Mesothelial cell of epicardium (in vitro differentiated cells): ENCODE measurements around the gene KDM3A. TPM values are rescaled to one million over a fixed set of nuclear protein-coding genes. Genes with fewer than 3 reads are reported as not detected.

Experiments
- DNase-seq, 2 experiments: peaks; one replicate each; pipeline ENCODE4 v3.0.0; 2021; ENCODE audit warnings: low spot score in 2 of 2; ENCODE audit not compliant: unreplicated experiment in 2 of 2
- H3K27ac Mint-ChIP-seq: 2 replicates; pipeline ENCODE4 v1.8.0; 2021; ENCODE audit warnings: mixed read lengths
- H3K27me3 Mint-ChIP-seq: 2 replicates; pipeline ENCODE4 v1.8.0; 2021; ENCODE audit warnings: low read depth, mixed read lengths
- H3K36me3 Mint-ChIP-seq: 2 replicates; pipeline ENCODE4 v1.8.0; 2021; ENCODE audit warnings: mixed read lengths
- H3K4me1 Mint-ChIP-seq: 2 replicates; pipeline ENCODE4 v1.8.0; 2021; ENCODE audit warnings: mixed read lengths
- H3K4me3 Mint-ChIP-seq: 2 replicates; pipeline ENCODE4 v1.8.0; 2021; ENCODE audit warnings: mild to moderate bottlenecking, moderate library complexity, mixed read lengths
- H3K9me3 Mint-ChIP-seq: 2 replicates; pipeline ENCODE4 v1.8.0; 2021; ENCODE audit warnings: mixed read lengths
- CTCF ChIP-seq: fragments of 200-600 bp; sonication (generic); IDR thresholded peaks from one replicate; pipeline ENCODE4 v1.5.0; 2021; ENCODE audit warnings: antibody characterized with exemption; ENCODE audit not compliant: unreplicated experiment
- total RNA-seq: library from RNA; stranded (reverse); gene quantifications from 3 replicates; pipeline ENCODE4 v1.2.1, GENCODE V29; 2021

Gene KDM3A
- total RNA-seq, 1 donor from 2014 or later: 113 TPM

- H3K4me1 Mint-ChIP-seq: no peaks in the 10 kb centered on the region
- no peaks in the 10 kb centered on the region for H3K9me3 Mint-ChIP-seq
- no peak overlapping the region for H3K27ac Mint-ChIP-seq
- H3K36me3 Mint-ChIP-seq: peaks cover 63% of the 10 kb centered on the region
- no peak overlapping the region for H3K4me3 Mint-ChIP-seq
- DNase-seq: no peak
- H3K27me3 Mint-ChIP-seq: no peaks in the 10 kb centered on the region
- TF ChIP-seq CTCF: no peak
Measured at GRCh38 chr2:86477349-86477748, 36.2 kb downstream of the KDM3A start.

- Mint-ChIP-seq H3K4me1 (no peaks in the 10 kb centered on the region), H3K36me3 (peaks cover 72% of the 10 kb centered on the region), H3K4me3 (no peak overlapping the region), H3K27me3 (no peaks in the 10 kb centered on the region), H3K9me3 (no peaks in the 10 kb centered on the region), H3K27ac (no peak overlapping the region)
- no peak for TF ChIP-seq CTCF
- no peak for DNase-seq
Measured at GRCh38 chr2:86480105-86480504, 38.9 kb downstream of the KDM3A start.

- Mint-ChIP-seq H3K27me3 (no peaks in the 10 kb centered on the region), H3K4me1 (no peaks in the 10 kb centered on the region), H3K9me3 (no peaks in the 10 kb centered on the region), H3K36me3 (peaks cover 78% of the 10 kb centered on the region), H3K4me3 (no peak overlapping the region), H3K27ac (no peak overlapping the region)
- no peak for DNase-seq
- no peak for TF ChIP-seq CTCF
Measured at GRCh38 chr2:86482034-86482433, 40.9 kb downstream of the KDM3A start.

GRCh38 chr2:86484385-86484784 lies 43.2 kb downstream of the KDM3A start:
- peaks cover 73% of the 10 kb centered on the region for H3K36me3 Mint-ChIP-seq
- H3K27ac Mint-ChIP-seq: no peak overlapping the region
- H3K4me3 Mint-ChIP-seq: no peak overlapping the region
- H3K9me3 Mint-ChIP-seq: no peaks in the 10 kb centered on the region
- no peaks in the 10 kb centered on the region for H3K27me3 Mint-ChIP-seq
- no peak for TF ChIP-seq CTCF
- H3K4me1 Mint-ChIP-seq: peaks cover 3% of the 10 kb centered on the region
- no peak for DNase-seq

- H3K27ac Mint-ChIP-seq: no peak overlapping the region
- no peak overlapping the region for H3K4me3 Mint-ChIP-seq
- H3K9me3 Mint-ChIP-seq: no peaks in the 10 kb centered on the region
- TF ChIP-seq CTCF: no peak
- no peak for DNase-seq
- peaks cover 7% of the 10 kb centered on the region for H3K4me1 Mint-ChIP-seq
- peaks cover 74% of the 10 kb centered on the region for H3K36me3 Mint-ChIP-seq
- H3K27me3 Mint-ChIP-seq: no peaks in the 10 kb centered on the region
Measured at GRCh38 chr2:86485103-86485502, 43.9 kb downstream of the KDM3A start.

GRCh38 chr2:86485802-86486201 lies 44.6 kb downstream of the KDM3A start:
- Mint-ChIP-seq H3K4me3 (no peak overlapping the region), H3K9me3 (no peaks in the 10 kb centered on the region), H3K27me3 (no peaks in the 10 kb centered on the region), H3K4me1 (peaks cover 10% of the 10 kb centered on the region), H3K27ac (no peak overlapping the region), H3K36me3 (peaks cover 73% of the 10 kb centered on the region)
- no peak for DNase-seq
- TF ChIP-seq CTCF: no peak
